GM10266 (cell line): ENCODE results near the gene DIS3L2.

ENCODE experiments used
- DNase-seq: peaks from one replicate; pipeline ENCODE4 v3.0.0; 2012; ENCODE audit errors: extremely low spot score
- TF ChIP-seq, protein P1 (sequence below): IDR thresholded peaks from 2 replicates; pipeline ENCODE4 v1.5.1; 2012; ENCODE audit warnings: mild to moderate bottlenecking, low read depth; ENCODE audit not compliant: control insufficient read depth, insufficient read depth; ENCODE audit errors: missing control alignments

Gene DIS3L2

GRCh38 chr2:231996797-231997540 lies 35.5 kb downstream of the DIS3L2 start:
- DNase-seq: no peak
- TF ChIP-seq, protein P1, sequence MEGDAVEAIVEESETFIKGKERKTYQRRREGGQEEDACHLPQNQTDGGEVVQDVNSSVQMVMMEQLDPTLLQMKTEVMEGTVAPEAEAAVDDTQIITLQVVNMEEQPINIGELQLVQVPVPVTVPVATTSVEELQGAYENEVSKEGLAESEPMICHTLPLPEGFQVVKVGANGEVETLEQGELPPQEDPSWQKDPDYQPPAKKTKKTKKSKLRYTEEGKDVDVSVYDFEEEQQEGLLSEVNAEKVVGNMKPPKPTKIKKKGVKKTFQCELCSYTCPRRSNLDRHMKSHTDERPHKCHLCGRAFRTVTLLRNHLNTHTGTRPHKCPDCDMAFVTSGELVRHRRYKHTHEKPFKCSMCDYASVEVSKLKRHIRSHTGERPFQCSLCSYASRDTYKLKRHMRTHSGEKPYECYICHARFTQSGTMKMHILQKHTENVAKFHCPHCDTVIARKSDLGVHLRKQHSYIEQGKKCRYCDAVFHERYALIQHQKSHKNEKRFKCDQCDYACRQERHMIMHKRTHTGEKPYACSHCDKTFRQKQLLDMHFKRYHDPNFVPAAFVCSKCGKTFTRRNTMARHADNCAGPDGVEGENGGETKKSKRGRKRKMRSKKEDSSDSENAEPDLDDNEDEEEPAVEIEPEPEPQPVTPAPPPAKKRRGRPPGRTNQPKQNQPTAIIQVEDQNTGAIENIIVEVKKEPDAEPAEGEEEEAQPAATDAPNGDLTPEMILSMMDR: no peak

- TF ChIP-seq, protein P1: no peak
- DNase-seq: no peak
These were observed 36.5 kb downstream of the DIS3L2 start for GRCh38 chr2:231998046-231998445.

- no peak for DNase-seq
- TF ChIP-seq, protein P1: no peak
These were observed 38.9 kb downstream of the DIS3L2 start for GRCh38 chr2:232000439-232000838.

DNA sequence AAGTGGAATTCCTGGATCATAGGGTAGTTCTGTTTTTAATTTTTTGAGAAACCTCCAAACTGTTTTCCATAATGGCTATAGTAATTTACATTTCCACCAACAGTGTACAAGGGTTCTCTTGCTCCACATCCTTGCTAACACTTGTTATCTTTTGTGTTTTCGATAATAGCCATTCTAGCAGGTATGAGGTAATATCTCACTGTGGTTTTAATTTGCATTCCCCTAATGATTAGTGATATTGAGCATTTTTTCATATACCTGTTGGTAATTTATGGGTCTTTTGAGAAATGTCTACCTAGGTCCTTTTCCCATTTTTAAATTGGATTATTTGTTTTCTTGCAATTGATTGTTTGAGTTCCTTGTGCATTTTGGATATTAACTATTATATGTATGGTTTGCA lies 39.6 kb downstream of the DIS3L2 start:
- no peak for DNase-seq
- TF ChIP-seq, protein P1: no peak

DNA sequence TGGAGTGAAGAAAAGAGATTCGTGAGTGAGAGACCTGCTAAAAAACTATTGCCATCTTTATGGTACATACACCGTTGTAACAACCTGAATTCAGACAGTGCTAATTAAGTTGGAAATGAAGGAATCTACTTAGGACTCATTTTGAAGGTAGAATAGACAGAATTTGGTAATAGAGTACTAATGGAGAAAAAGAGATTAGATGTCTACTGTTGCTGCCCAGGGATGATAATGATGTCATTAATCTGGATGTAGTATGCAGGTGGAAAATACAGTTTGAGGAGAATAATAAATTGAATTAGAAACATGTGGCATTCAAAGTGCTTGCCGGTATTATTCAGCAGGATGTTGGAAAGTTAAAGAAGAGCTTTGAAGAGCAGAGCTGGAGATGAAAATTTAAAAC lies 44.7 kb downstream of the DIS3L2 start:
- TF ChIP-seq, protein P1: no peak
- no peak for DNase-seq

- TF ChIP-seq, protein P1: no peak
- DNase-seq: no peak
These were observed 47.6 kb downstream of the DIS3L2 start for GRCh38 chr2:232008907-232009638.
